ENCODE data around the gene OGG1.

OGG1 gene

DNA sequence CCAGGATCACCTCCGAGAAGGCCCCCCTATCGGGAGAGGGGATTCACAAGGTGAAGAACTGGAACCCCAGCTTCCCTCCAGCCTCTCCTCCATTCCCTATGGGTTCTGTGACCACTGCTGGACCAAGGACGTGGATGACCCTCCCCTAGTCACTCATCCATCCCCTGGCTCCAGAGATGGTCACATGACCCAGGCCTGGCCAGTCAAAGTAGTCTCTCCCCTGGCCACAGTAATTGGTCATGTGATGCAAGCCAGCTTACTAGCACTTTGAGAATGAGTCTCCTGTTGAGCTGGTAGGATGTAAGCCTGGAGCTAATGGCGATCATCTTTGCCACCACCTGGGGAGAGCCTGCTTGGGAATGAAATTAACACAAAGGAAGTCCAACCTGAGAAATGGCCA, 16.1 kb downstream of the OGG1 start:
- no peak for ATAC-seq
- TF ChIP-seq PPARA (CRISPR knock-in tag; IDR thresholded peaks at IDR 0.05; ENCODE audit: borderline replicate concordance), result no peak

DNA sequence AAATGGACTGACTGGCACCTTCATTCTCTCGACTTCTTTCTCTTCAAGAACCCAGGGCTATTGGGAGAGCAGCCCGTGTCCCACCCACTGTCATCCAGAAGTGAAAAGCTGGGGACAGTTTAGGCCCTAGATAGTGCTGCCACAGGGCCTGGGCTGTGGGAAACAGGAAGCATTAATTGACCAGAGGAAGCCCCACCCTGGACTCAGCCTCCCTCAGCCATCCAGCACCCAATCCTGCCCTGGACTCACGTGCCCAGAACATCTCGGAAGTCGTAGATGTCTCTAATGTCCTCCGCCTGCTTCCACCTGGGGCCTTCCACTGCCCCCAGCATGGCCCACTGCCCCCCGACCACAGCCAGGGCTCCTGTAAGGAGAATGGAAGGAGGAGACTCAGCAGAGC, 17.7 kb downstream of the OGG1 start:
- no peak for ATAC-seq
- no peak for TF ChIP-seq ZFP30 (CRISPR knock-in tag; IDR thresholded peaks at IDR 0.05)

DNA sequence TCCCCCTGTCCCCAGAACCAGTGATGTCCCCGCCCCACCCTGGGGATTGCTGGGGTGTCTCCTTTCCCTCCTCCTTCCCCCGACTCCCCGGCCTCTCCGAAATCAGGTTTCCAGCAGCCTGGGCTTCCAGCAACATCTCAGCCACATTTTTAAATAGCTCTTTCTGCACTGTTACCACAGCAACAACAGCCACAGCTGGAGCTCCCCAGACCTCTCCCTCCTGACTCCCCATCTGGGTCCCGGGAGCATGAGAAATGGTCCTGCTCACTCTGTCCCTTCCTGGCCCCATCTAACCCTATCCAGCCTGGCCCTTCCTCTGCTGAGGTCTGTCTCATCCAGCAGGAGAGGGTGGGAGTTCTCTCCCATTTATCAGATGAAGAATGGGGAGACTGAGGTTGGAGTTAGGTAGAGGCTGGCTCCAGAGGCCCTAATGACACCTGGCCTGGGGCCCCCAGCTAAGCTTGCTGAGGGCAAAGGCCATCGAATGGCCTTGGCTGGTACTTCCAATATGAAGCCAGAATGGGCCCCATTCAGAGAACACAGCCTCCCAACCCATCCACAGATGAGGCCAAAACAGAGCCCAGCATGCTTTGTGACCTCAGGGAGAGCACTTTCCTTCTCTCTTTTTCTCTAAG, 18.5 kb downstream of the OGG1 start:
- TF ChIP-seq ZNF8 (CRISPR knock-in tag; IDR thresholded peaks at IDR 0.05), result no peak
- TF ChIP-seq TCF4 (CRISPR knock-in tag; IDR thresholded peaks at IDR 0.05; ENCODE audit: borderline replicate concordance), result no peak
- no peak for TF ChIP-seq RARB (CRISPR knock-in tag; IDR thresholded peaks at IDR 0.05)
- TF ChIP-seq ISL1 (CRISPR knock-in tag; IDR thresholded peaks at IDR 0.05), result no peak
- no peak for TF ChIP-seq BACH2 (CRISPR knock-in tag; IDR thresholded peaks at IDR 0.05; ENCODE audit: borderline replicate concordance)
- TF ChIP-seq, protein P1, sequence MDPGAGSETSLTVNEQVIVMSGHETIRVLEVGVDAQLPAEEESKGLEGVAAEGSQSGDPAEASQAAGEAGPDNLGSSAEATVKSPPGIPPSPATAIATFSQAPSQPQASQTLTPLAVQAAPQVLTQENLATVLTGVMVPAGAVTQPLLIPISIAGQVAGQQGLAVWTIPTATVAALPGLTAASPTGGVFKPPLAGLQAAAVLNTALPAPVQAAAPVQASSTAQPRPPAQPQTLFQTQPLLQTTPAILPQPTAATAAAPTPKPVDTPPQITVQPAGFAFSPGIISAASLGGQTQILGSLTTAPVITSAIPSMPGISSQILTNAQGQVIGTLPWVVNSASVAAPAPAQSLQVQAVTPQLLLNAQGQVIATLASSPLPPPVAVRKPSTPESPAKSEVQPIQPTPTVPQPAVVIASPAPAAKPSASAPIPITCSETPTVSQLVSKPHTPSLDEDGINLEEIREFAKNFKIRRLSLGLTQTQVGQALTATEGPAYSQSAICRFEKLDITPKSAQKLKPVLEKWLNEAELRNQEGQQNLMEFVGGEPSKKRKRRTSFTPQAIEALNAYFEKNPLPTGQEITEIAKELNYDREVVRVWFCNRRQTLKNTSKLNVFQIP (CRISPR knock-in tag; IDR thresholded peaks at IDR 0.05; ENCODE audit: borderline replicate concordance, low read depth), result no peak
- TF ChIP-seq ESRRG (CRISPR knock-in tag; IDR thresholded peaks at IDR 0.05), result no peak
- TF ChIP-seq PPARA (CRISPR knock-in tag; IDR thresholded peaks at IDR 0.05; ENCODE audit: borderline replicate concordance), result no peak
- TF ChIP-seq OSR1 (CRISPR knock-in tag; IDR thresholded peaks at IDR 0.05), result no peak
- no peak for TF ChIP-seq TOX (CRISPR knock-in tag; IDR thresholded peaks at IDR 0.05; ENCODE audit: borderline replicate concordance)
- TF ChIP-seq GLIS3 (CRISPR knock-in tag; IDR thresholded peaks at IDR 0.05), result no peak
- TF ChIP-seq, protein P2, sequence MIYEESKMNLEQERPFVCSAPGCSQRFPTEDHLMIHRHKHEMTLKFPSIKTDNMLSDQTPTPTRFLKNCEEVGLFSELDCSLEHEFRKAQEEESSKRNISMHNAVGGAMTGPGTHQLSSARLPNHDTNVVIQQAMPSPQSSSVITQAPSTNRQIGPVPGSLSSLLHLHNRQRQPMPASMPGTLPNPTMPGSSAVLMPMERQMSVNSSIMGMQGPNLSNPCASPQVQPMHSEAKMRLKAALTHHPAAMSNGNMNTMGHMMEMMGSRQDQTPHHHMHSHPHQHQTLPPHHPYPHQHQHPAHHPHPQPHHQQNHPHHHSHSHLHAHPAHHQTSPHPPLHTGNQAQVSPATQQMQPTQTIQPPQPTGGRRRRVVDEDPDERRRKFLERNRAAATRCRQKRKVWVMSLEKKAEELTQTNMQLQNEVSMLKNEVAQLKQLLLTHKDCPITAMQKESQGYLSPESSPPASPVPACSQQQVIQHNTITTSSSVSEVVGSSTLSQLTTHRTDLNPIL (CRISPR knock-in tag; IDR thresholded peaks at IDR 0.05; ENCODE audit: low read depth), result no peak
- no peak for TF ChIP-seq SNAI2 (CRISPR knock-in tag; IDR thresholded peaks at IDR 0.05)
- no peak for TF ChIP-seq ZNF70 (CRISPR knock-in tag; IDR thresholded peaks at IDR 0.05)
- TF ChIP-seq ARNTL (CRISPR knock-in tag; IDR thresholded peaks at IDR 0.05; ENCODE audit: borderline replicate concordance, low read depth), result no peak
- TF ChIP-seq CSDC2 (CRISPR knock-in tag; IDR thresholded peaks at IDR 0.05), result no peak
- no peak for TF ChIP-seq ZC3H10 (CRISPR knock-in tag; IDR thresholded peaks at IDR 0.05)
- no peak for TF ChIP-seq ZNF565 (CRISPR knock-in tag; conservative IDR thresholded peaks at IDR 0.05; ENCODE audit: low read depth)
- no peak for TF ChIP-seq ZFP30 (CRISPR knock-in tag; IDR thresholded peaks at IDR 0.05)
- TF ChIP-seq, protein P3, sequence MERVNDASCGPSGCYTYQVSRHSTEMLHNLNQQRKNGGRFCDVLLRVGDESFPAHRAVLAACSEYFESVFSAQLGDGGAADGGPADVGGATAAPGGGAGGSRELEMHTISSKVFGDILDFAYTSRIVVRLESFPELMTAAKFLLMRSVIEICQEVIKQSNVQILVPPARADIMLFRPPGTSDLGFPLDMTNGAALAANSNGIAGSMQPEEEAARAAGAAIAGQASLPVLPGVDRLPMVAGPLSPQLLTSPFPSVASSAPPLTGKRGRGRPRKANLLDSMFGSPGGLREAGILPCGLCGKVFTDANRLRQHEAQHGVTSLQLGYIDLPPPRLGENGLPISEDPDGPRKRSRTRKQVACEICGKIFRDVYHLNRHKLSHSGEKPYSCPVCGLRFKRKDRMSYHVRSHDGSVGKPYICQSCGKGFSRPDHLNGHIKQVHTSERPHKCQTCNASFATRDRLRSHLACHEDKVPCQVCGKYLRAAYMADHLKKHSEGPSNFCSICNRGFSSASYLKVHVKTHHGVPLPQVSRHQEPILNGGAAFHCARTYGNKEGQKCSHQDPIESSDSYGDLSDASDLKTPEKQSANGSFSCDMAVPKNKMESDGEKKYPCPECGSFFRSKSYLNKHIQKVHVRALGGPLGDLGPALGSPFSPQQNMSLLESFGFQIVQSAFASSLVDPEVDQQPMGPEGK (CRISPR knock-in tag; IDR thresholded peaks at IDR 0.05; ENCODE audit: borderline replicate concordance), result no peak
- no peak for ATAC-seq

DNA sequence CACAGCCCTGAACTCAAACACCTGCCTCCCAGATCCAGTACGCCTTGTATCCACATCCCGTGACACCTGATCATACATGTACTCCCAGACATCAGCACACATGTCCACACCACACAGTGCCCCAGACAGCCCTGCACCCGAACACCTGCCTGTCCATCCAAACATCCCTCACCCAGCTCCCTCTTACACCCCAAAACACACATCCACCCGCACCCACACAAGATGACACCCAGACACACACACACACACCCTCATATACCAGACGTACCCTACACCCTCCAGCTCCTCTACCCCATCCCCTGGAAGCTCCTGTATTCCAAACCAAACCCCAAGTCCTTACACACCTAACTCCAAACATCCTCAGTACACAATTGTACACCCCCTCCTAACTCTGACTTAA, 19.3 kb downstream of the OGG1 start:
- ATAC-seq, result peak; percentile 8
- TF ChIP-seq, protein P4, sequence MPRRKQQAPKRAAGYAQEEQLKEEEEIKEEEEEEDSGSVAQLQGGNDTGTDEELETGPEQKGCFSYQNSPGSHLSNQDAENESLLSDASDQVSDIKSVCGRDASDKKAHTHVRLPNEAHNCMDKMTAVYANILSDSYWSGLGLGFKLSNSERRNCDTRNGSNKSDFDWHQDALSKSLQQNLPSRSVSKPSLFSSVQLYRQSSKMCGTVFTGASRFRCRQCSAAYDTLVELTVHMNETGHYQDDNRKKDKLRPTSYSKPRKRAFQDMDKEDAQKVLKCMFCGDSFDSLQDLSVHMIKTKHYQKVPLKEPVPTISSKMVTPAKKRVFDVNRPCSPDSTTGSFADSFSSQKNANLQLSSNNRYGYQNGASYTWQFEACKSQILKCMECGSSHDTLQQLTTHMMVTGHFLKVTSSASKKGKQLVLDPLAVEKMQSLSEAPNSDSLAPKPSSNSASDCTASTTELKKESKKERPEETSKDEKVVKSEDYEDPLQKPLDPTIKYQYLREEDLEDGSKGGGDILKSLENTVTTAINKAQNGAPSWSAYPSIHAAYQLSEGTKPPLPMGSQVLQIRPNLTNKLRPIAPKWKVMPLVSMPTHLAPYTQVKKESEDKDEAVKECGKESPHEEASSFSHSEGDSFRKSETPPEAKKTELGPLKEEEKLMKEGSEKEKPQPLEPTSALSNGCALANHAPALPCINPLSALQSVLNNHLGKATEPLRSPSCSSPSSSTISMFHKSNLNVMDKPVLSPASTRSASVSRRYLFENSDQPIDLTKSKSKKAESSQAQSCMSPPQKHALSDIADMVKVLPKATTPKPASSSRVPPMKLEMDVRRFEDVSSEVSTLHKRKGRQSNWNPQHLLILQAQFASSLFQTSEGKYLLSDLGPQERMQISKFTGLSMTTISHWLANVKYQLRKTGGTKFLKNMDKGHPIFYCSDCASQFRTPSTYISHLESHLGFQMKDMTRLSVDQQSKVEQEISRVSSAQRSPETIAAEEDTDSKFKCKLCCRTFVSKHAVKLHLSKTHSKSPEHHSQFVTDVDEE (CRISPR knock-in tag; IDR thresholded peaks at IDR 0.05), result no peak
- no peak for TF ChIP-seq ZNF565 (CRISPR knock-in tag; conservative IDR thresholded peaks at IDR 0.05; ENCODE audit: low read depth)
- TF ChIP-seq SNAI2 (CRISPR knock-in tag; IDR thresholded peaks at IDR 0.05), result no peak
- no peak for TF ChIP-seq ZC3H10 (CRISPR knock-in tag; IDR thresholded peaks at IDR 0.05)
- TF ChIP-seq, protein P3 (CRISPR knock-in tag; IDR thresholded peaks at IDR 0.05; ENCODE audit: borderline replicate concordance), result no peak
- no peak for TF ChIP-seq ZFP3 (CRISPR knock-in tag; IDR thresholded peaks at IDR 0.05)
- TF ChIP-seq, protein P2 (CRISPR knock-in tag; IDR thresholded peaks at IDR 0.05; ENCODE audit: low read depth), result no peak
